GM19035 (cell line): ENCODE measurements around the gene PTGDR.

Source experiments
- ATAC-seq: cut with Tn5 transposase; IDR thresholded peaks from one replicate; pipeline ENCODE4 v1.9.1; 2021; ENCODE audit not compliant: unreplicated experiment

The PTGDR gene

DNA sequence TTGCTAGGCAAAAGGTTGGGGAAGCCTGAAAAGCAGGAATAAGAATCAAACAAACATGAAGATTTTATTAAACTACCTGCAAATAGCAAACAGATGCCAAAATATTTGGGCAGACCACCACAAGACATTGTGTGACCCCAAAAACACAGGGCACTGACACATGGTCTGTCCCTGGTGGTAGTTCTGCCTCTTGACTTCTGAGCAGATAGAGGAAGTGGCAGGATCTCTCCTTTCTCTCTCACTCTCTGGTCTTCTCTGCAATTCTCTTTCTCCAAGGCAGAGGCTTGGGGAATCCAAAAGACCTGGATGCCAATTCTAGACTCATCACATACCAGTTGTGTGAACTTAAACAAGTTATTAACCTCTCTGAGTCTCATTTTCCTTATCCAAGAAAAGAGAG is 4.3 kb upstream of the PTGDR start:
- ATAC-seq = no peak

DNA sequence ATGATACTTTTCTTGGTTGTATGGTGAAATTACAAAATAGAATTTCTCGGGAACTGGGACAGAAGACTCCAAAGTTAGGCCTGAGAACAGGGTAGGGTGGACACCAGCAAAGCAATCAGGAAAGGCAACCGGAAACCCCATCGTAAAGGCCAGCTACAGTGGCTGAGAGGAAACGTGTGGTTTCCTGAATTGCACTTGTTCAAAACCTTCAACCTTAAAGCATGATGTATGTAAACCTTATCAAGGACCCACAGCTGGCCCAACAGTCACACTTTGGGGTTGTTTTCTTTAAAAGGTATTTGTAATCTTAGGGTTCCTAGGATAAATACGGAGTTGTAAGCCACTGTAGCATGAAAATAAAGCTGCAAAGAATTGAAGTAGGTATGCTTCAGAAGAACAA is 2.2 kb upstream of the PTGDR start:
- ATAC-seq = no peak

DNA sequence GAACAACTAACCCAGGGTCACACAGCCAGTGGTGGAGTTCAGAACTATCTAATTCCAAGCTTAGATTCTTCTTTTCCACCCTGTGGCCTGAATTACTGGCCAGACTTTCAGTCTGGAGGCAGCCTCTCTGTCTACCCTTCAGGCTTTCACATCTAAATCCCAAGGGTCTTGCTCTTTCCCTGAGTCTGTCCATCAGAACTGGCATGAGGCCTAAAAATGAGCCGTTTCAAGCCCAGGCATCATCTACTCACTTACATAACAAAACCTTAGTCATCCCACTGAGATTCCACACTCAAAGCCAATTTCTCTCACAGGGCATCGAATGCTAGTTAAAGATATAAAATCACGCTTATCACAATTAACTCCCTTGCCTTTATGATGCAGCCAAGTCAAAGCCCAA is 1.3 kb upstream of the PTGDR start:
- no peak for ATAC-seq

DNA sequence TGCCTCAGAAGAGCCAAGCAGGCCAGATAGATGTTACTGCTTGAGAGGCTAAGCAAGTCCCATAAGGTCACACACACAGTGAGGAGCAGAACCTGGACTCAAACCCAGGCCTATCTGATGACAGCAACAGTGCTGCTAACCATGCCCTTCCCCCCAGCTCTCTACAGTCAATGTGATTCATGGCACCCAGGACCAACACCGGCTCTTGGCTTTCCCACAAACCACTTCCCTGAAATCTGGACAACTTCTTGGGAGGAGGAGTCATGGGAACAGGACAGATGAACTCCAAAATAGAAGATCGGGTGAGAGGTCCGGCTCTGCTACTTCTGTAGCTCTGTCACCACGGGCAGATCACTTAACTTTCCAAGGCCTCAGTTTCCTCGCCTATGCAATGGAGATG is 716 bp upstream of the PTGDR start:
- no peak for ATAC-seq

DNA sequence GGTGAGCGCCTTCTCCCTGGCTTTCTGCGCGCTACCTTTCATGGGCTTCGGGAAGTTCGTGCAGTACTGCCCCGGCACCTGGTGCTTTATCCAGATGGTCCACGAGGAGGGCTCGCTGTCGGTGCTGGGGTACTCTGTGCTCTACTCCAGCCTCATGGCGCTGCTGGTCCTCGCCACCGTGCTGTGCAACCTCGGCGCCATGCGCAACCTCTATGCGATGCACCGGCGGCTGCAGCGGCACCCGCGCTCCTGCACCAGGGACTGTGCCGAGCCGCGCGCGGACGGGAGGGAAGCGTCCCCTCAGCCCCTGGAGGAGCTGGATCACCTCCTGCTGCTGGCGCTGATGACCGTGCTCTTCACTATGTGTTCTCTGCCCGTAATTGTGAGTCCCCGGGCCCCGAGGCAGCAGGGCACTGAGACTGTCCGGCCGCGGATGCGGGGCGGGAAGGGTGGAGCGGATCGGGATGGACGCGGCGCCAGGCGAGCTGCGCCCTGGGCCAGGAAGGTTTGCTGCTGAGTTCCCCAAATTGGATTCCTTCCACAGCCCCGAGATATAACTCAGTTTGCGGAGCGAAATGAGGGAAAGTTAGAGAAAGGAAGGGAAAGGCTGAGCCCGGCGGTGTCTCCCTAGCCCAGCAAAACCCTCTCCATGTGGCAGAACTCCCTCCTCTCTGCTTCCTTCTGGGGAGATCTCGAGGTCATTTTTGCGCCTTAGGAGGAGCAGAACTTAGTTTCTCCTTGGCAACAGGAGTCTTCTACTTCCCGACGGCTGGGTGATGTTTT is 972 bp downstream of the PTGDR start:
- ATAC-seq = no peak

DNA sequence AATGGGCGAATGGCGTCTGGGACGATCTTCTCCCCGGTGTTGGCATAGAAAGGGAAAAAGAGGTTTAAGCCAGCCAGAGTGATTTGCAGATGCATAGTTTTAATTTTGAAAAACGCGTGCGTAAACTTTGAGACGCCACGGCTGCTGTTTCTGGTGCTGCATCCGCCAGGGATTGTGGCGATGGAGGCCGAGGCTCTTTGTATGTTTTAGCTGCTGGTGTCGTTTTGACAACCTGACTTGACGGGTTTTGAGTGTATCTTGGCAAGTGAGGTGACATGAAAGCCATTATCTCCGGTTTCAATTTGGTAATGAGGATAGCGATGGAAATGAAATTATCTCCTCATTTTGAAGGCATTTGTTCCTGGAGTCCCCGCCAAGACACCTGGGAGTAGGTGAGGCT is 1.6 kb downstream of the PTGDR start:
- no peak for ATAC-seq

DNA sequence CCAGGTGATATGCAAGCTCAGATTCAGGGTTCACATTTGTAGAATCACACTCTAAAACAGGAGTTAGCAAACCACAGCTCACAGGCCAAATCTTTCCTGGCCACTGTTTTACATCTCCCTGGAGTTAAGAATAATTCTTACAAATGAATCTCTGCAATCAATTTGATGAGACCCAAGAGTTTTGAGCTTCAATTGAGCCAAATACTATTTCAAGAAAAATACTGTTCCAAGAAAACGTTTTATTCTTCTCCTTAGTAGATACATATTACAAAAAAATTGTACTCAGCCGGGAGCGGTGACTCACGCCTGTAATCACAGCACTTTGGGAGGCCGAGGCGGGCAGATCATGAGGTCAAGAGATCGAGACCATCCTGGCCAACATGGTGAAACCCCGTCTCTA is 2.5 kb downstream of the PTGDR start:
- no peak for ATAC-seq

DNA sequence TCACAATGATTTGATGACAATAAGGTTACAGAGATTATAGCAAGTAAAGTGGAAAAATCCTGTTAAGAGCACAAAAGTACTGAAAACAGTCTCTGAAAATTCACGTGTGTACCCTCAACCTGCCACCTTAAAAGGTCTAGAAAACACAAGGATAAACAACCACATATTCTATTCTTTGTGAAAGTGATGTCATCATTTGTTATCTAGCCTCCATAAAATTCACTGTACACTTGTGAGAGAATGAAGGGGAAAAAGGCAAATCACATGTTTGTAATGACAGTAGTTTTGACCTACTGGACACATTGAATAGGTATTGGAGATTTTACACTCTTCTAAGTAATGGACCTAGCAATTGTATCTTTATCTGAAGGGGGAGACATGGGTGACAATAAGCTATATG is 4.0 kb downstream of the PTGDR start:
- no peak for ATAC-seq

DNA sequence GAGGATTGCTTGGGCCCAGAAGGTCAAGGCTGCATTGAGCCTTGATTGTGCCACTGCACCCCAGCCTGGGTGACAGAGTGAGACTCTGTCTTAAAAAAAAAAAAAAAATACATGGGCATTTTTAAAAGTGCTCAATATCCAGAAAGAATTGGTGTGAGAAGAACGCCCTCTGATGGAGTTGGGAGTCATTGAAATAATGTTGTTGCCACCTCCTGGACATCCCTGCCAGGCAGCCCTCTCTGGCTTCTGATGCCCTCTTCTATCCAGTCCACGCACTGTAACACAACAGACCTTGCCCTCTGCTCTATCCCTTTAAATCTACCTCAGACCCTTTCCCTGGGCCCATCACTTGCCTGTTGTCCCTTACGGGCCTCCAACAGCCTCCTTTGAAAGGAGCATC is 4.9 kb downstream of the PTGDR start:
- no peak for ATAC-seq

DNA sequence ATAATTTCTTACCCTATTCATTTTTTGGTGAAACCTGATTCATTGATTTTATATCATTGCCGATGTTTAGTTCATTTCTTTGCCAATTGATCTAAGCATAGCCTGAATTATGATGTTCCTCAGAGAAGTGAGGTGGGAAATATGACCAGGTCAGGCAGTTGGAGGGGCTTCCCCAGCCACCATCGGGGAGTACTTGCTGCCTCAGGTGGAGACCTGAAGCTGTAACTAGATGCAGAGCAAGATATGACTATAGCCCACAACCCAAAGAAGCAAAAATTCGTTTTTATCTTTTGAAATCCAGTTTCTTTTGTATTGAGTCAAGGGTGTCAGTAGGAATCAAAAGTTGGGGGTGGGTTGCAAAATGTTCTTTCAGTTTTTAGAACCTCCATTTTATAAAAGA is 7.9 kb downstream of the PTGDR start:
- no peak for ATAC-seq

DNA sequence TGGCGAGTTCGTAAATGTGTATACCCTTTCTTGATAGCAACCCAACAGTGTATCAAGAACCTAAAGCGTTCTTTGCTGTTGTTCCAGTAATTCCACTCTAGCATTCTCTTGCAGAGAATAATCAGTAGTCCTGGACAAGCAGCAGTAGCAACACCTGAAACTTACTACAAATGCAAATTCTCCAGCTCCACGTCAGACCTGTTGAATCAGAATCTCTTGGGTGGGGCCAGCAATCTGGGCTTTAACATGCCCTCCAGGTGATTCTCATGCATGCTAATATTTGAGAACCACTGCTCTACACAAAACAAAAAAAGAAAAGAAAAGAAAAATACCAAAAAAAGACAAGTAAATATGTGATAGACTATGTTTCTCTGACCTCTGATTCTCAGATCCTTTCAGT is 10.1 kb downstream of the PTGDR start:
- no peak for ATAC-seq

DNA sequence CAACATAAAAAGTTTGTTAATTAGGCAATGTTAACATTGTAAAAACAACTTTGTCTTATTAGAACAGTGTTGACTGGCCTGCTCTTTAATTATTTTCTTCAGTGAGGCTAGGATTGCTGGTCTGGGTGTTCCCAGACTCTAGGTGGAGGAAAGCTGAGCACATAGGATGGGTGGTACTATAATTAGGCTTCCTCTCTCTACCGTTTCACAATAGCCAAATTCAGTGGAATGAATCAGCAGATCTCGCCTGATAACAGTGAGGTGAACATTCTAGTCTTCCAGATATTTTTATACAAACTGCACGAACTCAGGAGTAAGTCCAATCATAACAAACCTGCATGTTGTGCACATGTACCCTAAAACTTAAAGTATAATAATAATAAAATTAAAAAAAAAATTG is 11.9 kb downstream of the PTGDR start:
- ATAC-seq = no peak

DNA sequence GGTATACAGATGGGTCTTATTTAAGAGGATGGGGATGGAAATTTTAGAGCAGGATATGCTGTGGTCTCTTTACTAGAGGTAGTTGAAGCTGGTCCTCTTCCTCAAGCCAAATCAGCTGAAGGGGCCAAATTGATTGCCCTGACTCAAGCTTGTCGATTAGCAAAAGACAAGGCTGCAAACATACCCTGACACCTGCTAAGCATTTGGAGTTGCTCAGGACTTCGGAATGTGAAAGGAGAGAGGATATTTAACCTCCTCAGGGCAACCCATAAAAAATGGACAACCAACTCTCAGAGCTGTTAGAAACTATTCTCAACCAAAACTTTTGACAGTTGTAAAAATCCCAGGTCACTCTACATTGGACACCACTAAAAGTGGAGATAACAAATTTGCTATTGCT is 15.6 kb downstream of the PTGDR start:
- no peak for ATAC-seq

DNA sequence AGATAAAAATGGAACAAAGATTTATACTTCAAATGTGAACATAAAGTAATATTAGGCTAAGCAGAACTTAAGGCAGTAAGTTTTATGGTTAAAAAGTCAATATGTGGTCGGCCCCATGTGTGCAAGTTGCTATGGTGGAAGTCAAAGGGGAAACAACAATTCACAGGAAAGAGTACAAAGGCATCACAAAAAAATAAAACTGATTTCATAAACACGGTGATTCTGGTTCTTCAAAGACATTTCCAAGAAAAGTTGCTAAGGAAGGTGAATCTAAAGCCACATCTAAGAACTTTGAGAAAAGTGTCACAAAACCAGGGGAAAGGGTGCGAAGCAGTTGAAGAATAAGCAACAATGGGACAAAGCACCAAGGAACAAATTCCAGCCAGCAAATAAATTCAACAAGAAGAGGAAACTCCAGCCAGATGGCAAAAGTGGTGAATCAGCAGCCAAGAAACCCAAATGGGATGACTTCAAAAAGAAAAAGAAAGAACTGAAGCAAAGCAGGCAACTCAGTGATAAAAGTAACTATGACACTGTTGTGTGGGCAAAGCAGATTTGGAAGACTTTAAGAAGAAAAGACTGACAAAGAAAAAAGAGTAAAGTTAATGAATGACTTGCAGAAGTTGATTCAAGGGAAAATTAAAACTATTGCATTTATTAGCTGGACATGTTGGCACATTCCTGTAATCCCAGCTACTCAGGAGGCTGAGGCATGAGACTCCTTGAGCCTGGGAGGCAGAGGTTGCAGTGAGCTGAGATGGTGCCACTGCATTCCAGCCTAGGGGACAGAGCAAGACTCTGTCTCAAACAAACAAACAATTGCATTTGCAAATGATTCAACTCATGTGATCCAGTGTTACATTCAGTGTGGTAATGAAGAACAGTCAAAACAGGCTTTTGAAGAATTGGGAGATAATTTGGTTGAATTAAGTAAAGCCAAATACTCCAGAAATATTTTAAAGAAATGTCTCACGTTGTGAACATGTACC is 19.5 kb downstream of the PTGDR start:
- ATAC-seq = no peak

DNA sequence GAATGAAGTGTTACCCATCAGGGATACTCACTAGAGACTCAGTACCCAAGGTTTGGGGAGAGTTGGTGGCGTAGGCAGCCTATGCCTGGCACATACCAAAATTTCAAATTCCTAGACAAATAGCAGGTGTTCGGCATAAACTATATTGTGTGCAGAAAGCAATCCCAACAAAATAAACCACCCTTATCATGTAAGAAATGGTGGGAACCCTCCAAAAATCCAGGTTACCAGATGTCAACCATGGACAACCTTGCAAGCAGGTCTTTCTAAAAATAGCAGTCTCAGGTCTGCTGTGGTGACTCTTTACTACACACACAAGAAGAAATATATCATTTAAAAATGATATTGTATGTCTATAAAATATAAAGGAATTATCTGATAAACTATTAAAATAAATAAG is 28.9 kb downstream of the PTGDR start:
- ATAC-seq = no peak

DNA sequence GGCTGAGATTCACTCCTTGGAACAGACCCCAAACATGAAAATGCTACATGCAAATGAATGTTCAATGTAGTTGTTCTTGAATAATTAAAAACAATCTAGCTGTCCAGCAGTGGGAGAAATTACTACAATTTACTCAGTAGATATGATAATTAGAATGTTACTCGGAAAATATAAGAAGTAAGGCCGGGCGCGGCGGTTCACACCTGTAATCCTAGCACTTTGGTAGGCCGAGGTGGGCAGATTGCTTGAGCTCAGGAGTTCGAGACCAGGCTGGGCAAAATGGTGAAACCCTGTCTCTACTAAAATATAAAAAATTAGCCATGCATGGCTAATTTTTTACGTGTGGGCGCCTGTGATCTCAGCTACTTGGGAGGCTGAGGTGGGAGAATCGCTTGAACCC is 31.3 kb downstream of the PTGDR start:
- ATAC-seq = no peak

DNA sequence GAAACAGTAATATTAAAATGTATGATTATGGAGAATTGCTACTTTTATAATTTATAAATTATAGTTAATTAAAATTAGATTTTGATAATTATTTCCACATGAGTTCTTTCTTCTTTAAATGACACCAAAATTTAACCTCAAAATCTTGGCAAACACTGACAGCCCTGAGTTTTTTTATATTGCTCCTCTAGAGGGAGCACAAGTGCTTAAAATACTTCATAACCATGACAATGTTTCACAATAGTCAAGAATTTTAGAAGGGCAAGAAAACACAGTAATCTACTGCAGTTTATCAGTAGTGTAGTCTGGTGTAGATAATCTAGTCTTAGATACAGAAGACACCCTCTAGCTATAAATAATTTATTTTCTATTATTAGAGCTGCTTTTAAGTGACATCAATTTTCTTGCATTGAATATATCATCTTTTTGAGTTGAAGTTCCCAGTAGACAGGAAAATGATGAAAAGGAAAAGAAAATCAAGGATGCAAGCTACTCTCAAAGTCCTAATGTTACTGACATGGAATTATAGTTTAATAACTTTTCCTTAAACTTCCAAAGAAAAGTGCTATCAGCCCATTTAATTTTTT is 32.3 kb downstream of the PTGDR start:
- no peak for ATAC-seq

DNA sequence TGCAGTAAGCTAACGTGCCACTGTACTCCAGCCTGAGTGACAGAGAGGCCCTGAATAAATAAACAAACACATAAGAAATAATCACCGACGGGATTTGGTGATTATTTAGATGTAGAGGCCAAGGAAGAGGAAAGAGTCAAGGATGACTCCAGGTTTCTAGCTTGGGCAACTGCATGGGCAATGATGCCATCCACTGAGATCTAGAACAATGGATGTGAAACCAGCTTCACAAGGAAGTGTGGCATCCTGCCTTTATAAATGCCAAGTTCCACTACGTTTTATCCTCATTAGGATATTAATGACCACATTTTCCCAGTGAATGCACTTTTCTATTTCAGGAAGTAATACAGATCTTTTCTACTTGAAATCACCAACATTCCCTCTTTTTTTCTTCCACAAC is 35.7 kb downstream of the PTGDR start:
- ATAC-seq = no peak

DNA sequence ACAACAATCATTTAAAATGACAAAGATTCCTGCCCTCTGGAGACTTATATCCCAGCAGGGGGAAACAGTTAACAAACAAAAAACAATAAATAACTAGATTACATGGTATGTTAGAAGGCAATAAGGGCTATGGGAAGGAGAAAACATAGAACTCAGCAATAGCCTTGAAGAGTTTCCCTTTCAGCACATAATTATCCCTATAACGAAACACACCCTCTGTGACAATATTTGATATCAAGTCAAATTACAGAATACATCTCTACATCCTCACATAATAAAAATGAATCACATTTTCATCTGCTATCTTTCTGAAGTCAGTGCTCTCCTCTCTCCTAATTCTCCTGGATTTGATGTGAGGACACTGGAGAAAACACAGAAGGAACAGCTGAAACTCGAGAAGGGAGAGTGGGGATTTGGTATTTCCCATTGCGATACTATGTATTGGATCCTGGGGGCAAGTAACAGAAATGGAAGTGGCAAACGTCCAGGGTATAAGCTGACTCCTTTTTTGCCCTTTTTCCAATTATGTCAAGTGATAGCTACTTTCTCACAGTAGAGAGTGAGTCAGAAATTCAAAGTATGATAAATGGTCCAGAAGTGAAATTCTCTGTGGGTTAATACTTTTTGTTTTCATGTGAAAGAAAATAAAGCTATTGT is 36.9 kb downstream of the PTGDR start:
- no peak for ATAC-seq

DNA sequence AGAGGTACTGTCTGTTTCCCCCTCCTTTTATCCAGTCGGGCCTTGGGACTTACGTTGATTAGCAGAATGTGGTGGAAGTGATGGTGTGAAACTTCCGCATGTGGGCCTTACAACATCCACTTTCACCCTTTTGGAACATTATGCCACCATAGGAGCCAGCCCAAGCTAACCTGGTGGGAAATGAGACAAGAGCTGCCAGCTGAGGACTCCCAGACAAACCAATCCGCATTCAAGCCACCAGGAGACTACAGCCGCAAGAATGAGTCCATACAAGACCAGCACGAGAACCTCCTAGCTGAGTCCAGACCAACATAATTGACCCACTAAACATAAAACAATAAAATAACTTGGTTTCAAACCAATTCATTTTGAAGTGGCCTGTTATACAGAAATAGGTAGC is 37.5 kb downstream of the PTGDR start:
- no peak for ATAC-seq

DNA sequence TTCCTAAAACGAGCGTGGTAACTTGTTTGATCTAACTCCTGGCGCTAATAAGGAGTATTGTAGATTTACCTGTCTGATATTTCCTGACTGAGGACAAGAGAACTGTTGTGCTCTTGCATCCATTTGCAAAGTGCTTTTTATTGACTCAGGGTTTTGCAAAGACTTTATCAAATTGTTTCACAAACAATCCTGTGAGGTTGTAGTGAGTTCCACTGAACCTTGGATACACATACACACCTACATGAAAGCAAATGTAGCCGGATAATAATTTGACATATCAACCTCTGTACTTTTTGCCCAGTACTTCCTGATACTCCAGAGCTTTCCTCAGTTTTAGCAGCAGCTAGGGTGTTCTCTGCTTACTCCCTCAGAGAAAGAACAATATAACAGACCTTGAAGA is 39.9 kb downstream of the PTGDR start:
- ATAC-seq = no peak
